SK-N-SH (cell line): ENCODE data around the gene TFB2M. TPM values are rescaled to one million over a fixed set of nuclear protein-coding genes. Genes with fewer than 3 reads are reported as not detected.

ENCODE experiments used
- CTCF ChIA-PET: fragments of 300-600, 350-600 bp; formaldehyde crosslinking; extraction: SDS; loops from one replicate; lab custom pipeline; 2021; lab: Yijun Ruan, JAX
- POLR2A ChIA-PET: fragments of 350-600 bp; sonication (Branson Sonifier 250); formaldehyde crosslinking; extraction: SDS; loops from one replicate; lab custom pipeline; 2020; ENCODE audit warnings: antibody characterized with exemption, inconsistent platforms; lab: Yijun Ruan, JAX
- DNase-seq: peaks from one replicate; pipeline ENCODE4 v3.0.0; 2012
- H2AFZ ChIP-seq: fragments of 200-600 bp; sonication (generic); 2 replicates; pipeline ENCODE4 v1.8.1; 2016; ENCODE audit warnings: antibody characterized with exemption, mild to moderate bottlenecking, low read depth
- H3F3A ChIP-seq: fragments of 200-600 bp; sonication (generic); replicated peaks from 2 replicates; pipeline ENCODE3; 2016; ENCODE audit warnings: antibody characterized with exemption, mild to moderate bottlenecking; ENCODE audit not compliant: insufficient read depth
- H3K27ac ChIP-seq, 2 experiments: fragments of 200-500 bp in 1 of 2; fragments of 200-600 bp in 1 of 2; sonication (Bioruptor generic) in 1 of 2; sonication (generic), shearing (Covaris generic) in 1 of 2; 2 replicates each; pipeline versions ENCODE4 v1.5.1 to v1.6.1; 2014 to 2016; ENCODE audit warnings: low read depth in 2 of 2, inconsistent platforms in 1 of 2, low read length in 1 of 2, mild to moderate bottlenecking in 1 of 2, mixed read lengths in 1 of 2
- H3K27me3 ChIP-seq: fragments of 200-600 bp; sonication (generic), shearing (Covaris generic); 2 replicates; pipeline ENCODE4 v1.6.1; 2016; ENCODE audit warnings: mixed run types; ENCODE audit not compliant: insufficient read depth
- H3K36me3 ChIP-seq, 2 experiments: fragments of 200-500 bp in 1 of 2; fragments of 200-600 bp in 1 of 2; sonication (Bioruptor generic) in 1 of 2; sonication (generic) in 1 of 2; replicated peaks in 1 of 2; 2 replicates each; pipeline versions ENCODE3 to v1.5.1; 2014 to 2016; ENCODE audit warnings: low read length in 1 of 2, mild to moderate bottlenecking in 1 of 2; ENCODE audit not compliant: insufficient read depth in 2 of 2, control insufficient read depth in 1 of 2
- H3K4me1 ChIP-seq, 2 experiments: fragments of 200-500 bp in 1 of 2; fragments of 200-600 bp in 1 of 2; sonication (Bioruptor generic) in 1 of 2; sonication (generic), shearing (Covaris generic) in 1 of 2; 2 replicates each; pipeline versions ENCODE4 v1.5.1 to v1.6.1; 2014 to 2016; ENCODE audit warnings: low read depth in 1 of 2, low read length in 1 of 2, mixed run types in 1 of 2; ENCODE audit not compliant: insufficient read depth in 2 of 2, control insufficient read depth in 1 of 2
- H3K4me2 ChIP-seq: fragments of 200-600 bp; sonication (generic), shearing (Covaris generic); 2 replicates; pipeline ENCODE4 v1.6.1; 2017; ENCODE audit warnings: mixed run types
- H3K4me3 ChIP-seq, 2 experiments: fragments of 200-500 bp in 1 of 2; fragments of 200-600 bp in 1 of 2; sonication (Bioruptor generic) in 1 of 2; sonication (generic), shearing (Covaris generic) in 1 of 2; 2 replicates each; pipeline versions ENCODE4 v1.5.1 to v1.8.1; 2014 to 2016; ENCODE audit warnings: low read depth in 2 of 2, inconsistent platforms in 1 of 2, low read length in 1 of 2, mild to moderate bottlenecking in 1 of 2, mixed read lengths in 1 of 2, moderate library complexity in 1 of 2
- H3K79me2 ChIP-seq: fragments of 200-600 bp; sonication (generic); 2 replicates; pipeline ENCODE4 v1.8.1; 2017; ENCODE audit warnings: mild to moderate bottlenecking; ENCODE audit not compliant: insufficient read depth
- H3K9ac ChIP-seq: fragments of 200-600 bp; sonication (generic); 2 replicates; pipeline ENCODE4 v1.6.1; 2017; ENCODE audit warnings: mixed run types
- H3K9me2 ChIP-seq: fragments of 200-600 bp; sonication (generic); 2 replicates; pipeline ENCODE4 v1.6.1; 2017; ENCODE audit warnings: mixed run types
- H3K9me3 ChIP-seq: fragments of 200-600 bp; sonication (generic); 2 replicates; pipeline ENCODE4 v1.6.1; 2017; ENCODE audit warnings: mixed run types, mild to moderate bottlenecking, moderate library complexity
- H4K20me1 ChIP-seq: fragments of 200-600 bp; sonication (generic); 2 replicates; pipeline ENCODE4 v1.6.1; 2017; ENCODE audit warnings: mild to moderate bottlenecking, mixed run types; ENCODE audit not compliant: insufficient read depth
- ELF1 ChIP-seq: IDR thresholded peaks from 2 replicates; pipeline ENCODE4 v1.4.0; 2012
- EZH2phosphoT487 ChIP-seq: fragments of 200-600 bp; sonication (generic); IDR thresholded peaks from 2 replicates; pipeline ENCODE4 v1.6.1; 2017; ENCODE audit warnings: low read depth, mixed run types, mild to moderate bottlenecking, antibody characterized with exemption, moderate library complexity, borderline replicate concordance
- FOSL2 ChIP-seq: IDR thresholded peaks from 2 replicates; pipeline ENCODE4 v1.4.0; 2012; ENCODE audit warnings: low read depth, mild to moderate bottlenecking, moderate library complexity, borderline replicate concordance
- MXI1 ChIP-seq: IDR thresholded peaks from 2 replicates; pipeline ENCODE4 v1.6.1; 2012; ENCODE audit warnings: mild to moderate bottlenecking, low read depth, low read length, improper control_type of control experiment
- NFIC ChIP-seq: IDR thresholded peaks from 2 replicates; pipeline ENCODE4 v1.4.0; 2012; ENCODE audit warnings: borderline replicate concordance
- PBX3 ChIP-seq: IDR thresholded peaks from 2 replicates; pipeline ENCODE4; 2012
- POLR2AphosphoS5 ChIP-seq: IDR thresholded peaks from 2 replicates; pipeline ENCODE4 v1.6.1; 2012; ENCODE audit warnings: low read depth, low read length
- RFX5 ChIP-seq: IDR thresholded peaks from 2 replicates; pipeline ENCODE4 v1.6.1; 2012; ENCODE audit warnings: mild to moderate bottlenecking, improper control_type of control experiment, low read length
- SIN3A ChIP-seq: IDR thresholded peaks from 2 replicates; pipeline ENCODE4 v1.6.1; 2012; ENCODE audit warnings: low read depth, mild to moderate bottlenecking, low read length, moderate library complexity, borderline replicate concordance
- SMC3 ChIP-seq: IDR thresholded peaks from 2 replicates; pipeline ENCODE4 v1.6.1; 2012; ENCODE audit warnings: low read depth, low read length, improper control_type of control experiment
- TAF1 ChIP-seq: IDR thresholded peaks from 2 replicates; pipeline ENCODE4 v1.6.1; 2012; ENCODE audit warnings: low read depth, mild to moderate bottlenecking, low read length, moderate library complexity, borderline replicate concordance
- TCF12 ChIP-seq: IDR thresholded peaks from 2 replicates; pipeline ENCODE4 v1.4.0; 2012
- TEAD4 ChIP-seq: IDR thresholded peaks from 2 replicates; pipeline ENCODE4 v1.4.0; 2012; ENCODE audit warnings: mild to moderate bottlenecking, borderline replicate concordance; ENCODE audit not compliant: insufficient read depth
- WGBS: methylation state at CpG from one replicate; pipeline ENCODE4 v1.1.6; 2017; ENCODE audit warnings: low lambda C conversion rate; 5-methylcytosine and 5-hydroxymethylcytosine counted together
- polyA plus RNA-seq, 3 experiments: library from polyadenylated mRNA; depleted of rRNA; stranded (reverse); fragments of >200 nt; gene quantifications; 2 replicates each; pipeline ENCODE4 v1.2.3, GENCODE V29; 2012
- TF ChIP-seq, protein P1 (sequence below): IDR thresholded peaks from 2 replicates; pipeline ENCODE4 v1.6.1; 2012; ENCODE audit warnings: mild to moderate bottlenecking, low read depth, low read length, moderate library complexity
- TF ChIP-seq, protein P2 (sequence below): IDR thresholded peaks from 2 replicates; pipeline ENCODE4 v1.4.0; 2012; ENCODE audit warnings: low read depth, borderline replicate concordance

Gene TFB2M
- polyA plus RNA-seq, 1 of the 3 experiments (the other 2 are of a cell fraction): 17.3 TPM

GRCh38 chr1:246534114-246534513 is 31.9 kb downstream of the TFB2M start:
- Histone ChIP-seq H3F3A (peaks cover 2% of the 10 kb centered on the region), H3K27ac (no peak overlapping the region), H2AFZ (no peak overlapping the region), H3K4me3 (no peak overlapping the region), H3K9ac (no peak overlapping the region), H3K9me2 (no peaks in the 10 kb centered on the region), H3K4me2 (no peak overlapping the region), H3K79me2 (no peaks in the 10 kb centered on the region)
- no peak for DNase-seq
- POLR2A ChIA-PET: no interaction called here
- 5% methylated on average over 1 of the region's 1 CpG for WGBS
- TF ChIP-seq SIN3A (no peak), TCF12 (no peak), MXI1 (no peak), FOSL2 (no peak), NFIC (no peak)
- TF ChIP-seq, all 33 proteins: peak for 0
- H4K20me1 ChIP-seq: no peaks in the 10 kb centered on the region
- CTCF ChIA-PET: no interaction called here
- H3K36me3 ChIP-seq: peaks cover 0 to 2% of the 10 kb centered on the region in 2 experiments
- no peaks in the 10 kb centered on the region for H3K27me3 ChIP-seq
- no peaks in the 10 kb centered on the region; a peak in 1 of 4 replicates for H3K4me1 ChIP-seq
- no peaks in the 10 kb centered on the region for H3K9me3 ChIP-seq

DNA sequence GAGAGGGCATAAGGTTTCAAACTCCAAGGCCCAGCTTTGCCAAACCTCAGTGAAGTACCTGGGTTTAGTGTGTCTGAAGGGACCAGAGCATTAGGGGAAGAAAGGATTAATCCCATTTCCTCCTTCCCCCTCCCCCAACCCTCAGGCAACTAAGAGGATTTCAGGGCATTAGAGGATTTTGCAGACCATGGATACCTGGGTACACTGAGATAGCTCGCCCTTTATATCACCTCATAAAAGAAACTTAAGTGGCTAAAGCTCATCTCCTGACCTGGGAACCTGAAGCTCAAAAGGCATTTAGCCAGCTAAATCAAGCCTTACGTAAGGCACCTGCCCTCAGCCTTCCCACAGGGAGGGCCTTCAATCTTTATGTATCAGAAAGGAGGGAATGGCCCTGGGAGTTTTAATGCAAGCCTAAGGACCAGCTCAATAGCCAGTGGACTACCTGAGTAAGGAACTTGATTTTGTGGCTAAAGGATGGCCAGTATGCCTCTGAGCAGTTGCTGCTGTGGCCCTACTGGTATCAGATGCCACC is 32.6 kb downstream of the TFB2M start:
- no peak overlapping the region for H3K4me2 ChIP-seq
- H3K36me3 ChIP-seq: no peaks in the 10 kb centered on the region
- H3K27ac ChIP-seq: no peak overlapping the region
- no peak overlapping the region for H2AFZ ChIP-seq
- DNase-seq: no peak
- H3K79me2 ChIP-seq: no peaks in the 10 kb centered on the region
- TF ChIP-seq TAF1: no peak
- TF ChIP-seq, protein P1, sequence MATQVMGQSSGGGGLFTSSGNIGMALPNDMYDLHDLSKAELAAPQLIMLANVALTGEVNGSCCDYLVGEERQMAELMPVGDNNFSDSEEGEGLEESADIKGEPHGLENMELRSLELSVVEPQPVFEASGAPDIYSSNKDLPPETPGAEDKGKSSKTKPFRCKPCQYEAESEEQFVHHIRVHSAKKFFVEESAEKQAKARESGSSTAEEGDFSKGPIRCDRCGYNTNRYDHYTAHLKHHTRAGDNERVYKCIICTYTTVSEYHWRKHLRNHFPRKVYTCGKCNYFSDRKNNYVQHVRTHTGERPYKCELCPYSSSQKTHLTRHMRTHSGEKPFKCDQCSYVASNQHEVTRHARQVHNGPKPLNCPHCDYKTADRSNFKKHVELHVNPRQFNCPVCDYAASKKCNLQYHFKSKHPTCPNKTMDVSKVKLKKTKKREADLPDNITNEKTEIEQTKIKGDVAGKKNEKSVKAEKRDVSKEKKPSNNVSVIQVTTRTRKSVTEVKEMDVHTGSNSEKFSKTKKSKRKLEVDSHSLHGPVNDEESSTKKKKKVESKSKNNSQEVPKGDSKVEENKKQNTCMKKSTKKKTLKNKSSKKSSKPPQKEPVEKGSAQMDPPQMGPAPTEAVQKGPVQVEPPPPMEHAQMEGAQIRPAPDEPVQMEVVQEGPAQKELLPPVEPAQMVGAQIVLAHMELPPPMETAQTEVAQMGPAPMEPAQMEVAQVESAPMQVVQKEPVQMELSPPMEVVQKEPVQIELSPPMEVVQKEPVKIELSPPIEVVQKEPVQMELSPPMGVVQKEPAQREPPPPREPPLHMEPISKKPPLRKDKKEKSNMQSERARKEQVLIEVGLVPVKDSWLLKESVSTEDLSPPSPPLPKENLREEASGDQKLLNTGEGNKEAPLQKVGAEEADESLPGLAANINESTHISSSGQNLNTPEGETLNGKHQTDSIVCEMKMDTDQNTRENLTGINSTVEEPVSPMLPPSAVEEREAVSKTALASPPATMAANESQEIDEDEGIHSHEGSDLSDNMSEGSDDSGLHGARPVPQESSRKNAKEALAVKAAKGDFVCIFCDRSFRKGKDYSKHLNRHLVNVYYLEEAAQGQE: no peak
- TF ChIP-seq ELF1: no peak
- no peak for TF ChIP-seq RFX5
- TF ChIP-seq TEAD4: no peak
- no peak for TF ChIP-seq EZH2phosphoT487
- TF ChIP-seq, protein P2, sequence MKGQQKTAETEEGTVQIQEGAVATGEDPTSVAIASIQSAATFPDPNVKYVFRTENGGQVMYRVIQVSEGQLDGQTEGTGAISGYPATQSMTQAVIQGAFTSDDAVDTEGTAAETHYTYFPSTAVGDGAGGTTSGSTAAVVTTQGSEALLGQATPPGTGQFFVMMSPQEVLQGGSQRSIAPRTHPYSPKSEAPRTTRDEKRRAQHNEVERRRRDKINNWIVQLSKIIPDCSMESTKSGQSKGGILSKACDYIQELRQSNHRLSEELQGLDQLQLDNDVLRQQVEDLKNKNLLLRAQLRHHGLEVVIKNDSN: no peak
- no peak for TF ChIP-seq MXI1
- no peak for TF ChIP-seq PBX3
- TF ChIP-seq SMC3: no peak
- no peak for TF ChIP-seq POLR2AphosphoS5
- no peaks in the 10 kb centered on the region for H3K9me3 ChIP-seq
- no peak overlapping the region for H3K9ac ChIP-seq
- WGBS: 62% methylated on average over 2 of the region's 2 CpGs
- ChIA-PET POLR2A (no interaction called here), CTCF (no interaction called here)
- H4K20me1 ChIP-seq: no peaks in the 10 kb centered on the region
- H3K4me1 ChIP-seq: no peaks in the 10 kb centered on the region; a peak in 1 of 4 replicates
- peaks cover 2% of the 10 kb centered on the region for H3F3A ChIP-seq
- H3K4me3 ChIP-seq: no peak overlapping the region
- H3K9me2 ChIP-seq: no peaks in the 10 kb centered on the region
- no peaks in the 10 kb centered on the region for H3K27me3 ChIP-seq
